Measurements from ENCODE around the gene NUP153.

DNA sequence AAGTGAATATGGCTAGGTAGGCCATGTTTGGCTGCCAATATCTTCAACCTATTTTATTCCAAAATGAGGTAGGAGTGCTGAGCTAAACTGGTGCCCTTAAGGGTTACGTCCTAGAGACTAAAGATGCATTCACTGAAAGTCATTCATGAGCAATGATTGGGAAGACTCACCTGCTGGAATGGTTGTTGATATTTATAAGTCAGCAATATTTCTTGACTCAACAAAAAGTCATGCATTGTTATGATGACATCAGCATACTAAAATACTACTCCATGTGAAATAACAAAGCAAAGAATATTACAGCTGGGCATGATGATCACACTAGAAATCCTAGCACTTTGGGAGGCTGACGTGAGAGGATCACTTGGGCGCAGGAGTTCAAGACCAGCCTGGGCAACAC lies 17.6 kb upstream of the NUP153 start:
- TF ChIP-seq, protein P1, sequence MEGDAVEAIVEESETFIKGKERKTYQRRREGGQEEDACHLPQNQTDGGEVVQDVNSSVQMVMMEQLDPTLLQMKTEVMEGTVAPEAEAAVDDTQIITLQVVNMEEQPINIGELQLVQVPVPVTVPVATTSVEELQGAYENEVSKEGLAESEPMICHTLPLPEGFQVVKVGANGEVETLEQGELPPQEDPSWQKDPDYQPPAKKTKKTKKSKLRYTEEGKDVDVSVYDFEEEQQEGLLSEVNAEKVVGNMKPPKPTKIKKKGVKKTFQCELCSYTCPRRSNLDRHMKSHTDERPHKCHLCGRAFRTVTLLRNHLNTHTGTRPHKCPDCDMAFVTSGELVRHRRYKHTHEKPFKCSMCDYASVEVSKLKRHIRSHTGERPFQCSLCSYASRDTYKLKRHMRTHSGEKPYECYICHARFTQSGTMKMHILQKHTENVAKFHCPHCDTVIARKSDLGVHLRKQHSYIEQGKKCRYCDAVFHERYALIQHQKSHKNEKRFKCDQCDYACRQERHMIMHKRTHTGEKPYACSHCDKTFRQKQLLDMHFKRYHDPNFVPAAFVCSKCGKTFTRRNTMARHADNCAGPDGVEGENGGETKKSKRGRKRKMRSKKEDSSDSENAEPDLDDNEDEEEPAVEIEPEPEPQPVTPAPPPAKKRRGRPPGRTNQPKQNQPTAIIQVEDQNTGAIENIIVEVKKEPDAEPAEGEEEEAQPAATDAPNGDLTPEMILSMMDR (IDR thresholded peaks at IDR 0.05) = no peak
- no peak for TF ChIP-seq NRF1 (IDR thresholded peaks at IDR 0.05; ENCODE audit: low read depth, low read length)

All from SK-N-SH (cell line).